ENCODE data around the gene WWOX. TPM values are rescaled to one million over a fixed set of nuclear protein-coding genes. Genes with fewer than 3 reads are reported as not detected.

The WWOX gene
- total RNA-seq, 4 donors from 2014 or later, result 21.4 to 55.6 (median 33.2) TPM

GRCh38 chr16:78430281-78430680 is 330.8 kb downstream of the WWOX start:
- DNase-seq (ENCODE audit: low spot score) (no peak), ATAC-seq (ENCODE audit: low FRiP score) (no peak)
- TF ChIP-seq CTCF (IDR thresholded peaks at IDR 0.05), result no peak

GRCh38 chr16:78431004-78431670 is 331.7 kb downstream of the WWOX start:
- no peak for TF ChIP-seq CTCF (IDR thresholded peaks at IDR 0.05)
- DNase-seq (ENCODE audit: low spot score) (no peak), ATAC-seq (ENCODE audit: low FRiP score) (no peak)

GRCh38 chr16:78431701-78432100 is 332.2 kb downstream of the WWOX start:
- TF ChIP-seq CTCF (IDR thresholded peaks at IDR 0.05), result no peak
- no peak for DNase-seq (ENCODE audit: low spot score)
- no peak for ATAC-seq (ENCODE audit: low FRiP score)

- no peak for TF ChIP-seq CTCF (IDR thresholded peaks at IDR 0.05)
- DNase-seq (ENCODE audit: low spot score) (no peak), ATAC-seq (ENCODE audit: low FRiP score) (no peak)
Observed at GRCh38 chr16:78432451-78432850, 333.0 kb downstream of the WWOX start.

- DNase-seq (ENCODE audit: low spot score) (no peak), ATAC-seq (ENCODE audit: low FRiP score) (no peak)
Observed at GRCh38 chr16:78433116-78433515, 333.7 kb downstream of the WWOX start.

GRCh38 chr16:78434401-78434800 is 334.9 kb downstream of the WWOX start:
- DNase-seq (ENCODE audit: low spot score) (no peak), ATAC-seq (ENCODE audit: low FRiP score) (no peak)
- TF ChIP-seq CTCF (IDR thresholded peaks at IDR 0.05), result no peak

More at GRCh38 chr16:78433116-78433515, 333.7 kb downstream of the WWOX start:
- no peak for TF ChIP-seq CTCF (IDR thresholded peaks at IDR 0.05)

GRCh38 chr16:78435260-78435659 is 335.8 kb downstream of the WWOX start:
- TF ChIP-seq CTCF (IDR thresholded peaks at IDR 0.05), result no peak
- DNase-seq (ENCODE audit: low spot score) (no peak), ATAC-seq (ENCODE audit: low FRiP score) (no peak)
